Astrocyte (in vitro differentiated cells and primary cell): Measurements from ENCODE around the gene ME1. TPM values are rescaled to one million over a fixed set of nuclear protein-coding genes. Genes with fewer than 3 reads are reported as not detected.
"Not testable (repeated sequence)": the region's sequence is repeated elsewhere in the genome, so short reads cannot be mapped to it uniquely, and the experiment has no call there.

Experiments used
- DNase-seq: peaks from one replicate; pipeline ENCODE4 v3.0.0-alpha.2; 2010; ENCODE audit warnings: low read depth
- FAIRE-seq: peaks from 2 replicates; lab custom pipeline; 2011; peaks lifted over from hg19 to GRCh38; lab: Jason Lieb, UNC
- H2AFZ ChIP-seq: 2 replicates; pipeline ENCODE4 v1.6.0; 2012; ENCODE audit warnings: low read depth, low read length, inconsistent platforms
- H3K27ac ChIP-seq: 2 replicates; pipeline ENCODE4 v1.5.1; 2011; ENCODE audit warnings: low read depth, low read length, inconsistent platforms
- H3K27me3 ChIP-seq: 2 replicates; pipeline ENCODE4 v1.6.0; 2011; ENCODE audit warnings: low read length, inconsistent platforms; ENCODE audit not compliant: insufficient read depth
- H3K36me3 ChIP-seq: 2 replicates; pipeline ENCODE4 v1.5.1; 2011; ENCODE audit warnings: low read length, inconsistent platforms; ENCODE audit not compliant: insufficient read depth
- H3K4me1 ChIP-seq: 2 replicates; pipeline ENCODE4 v1.5.1; 2011; ENCODE audit warnings: low read length, inconsistent platforms; ENCODE audit not compliant: insufficient read depth
- H3K4me2 ChIP-seq: 2 replicates; pipeline ENCODE4 v1.6.0; 2012; ENCODE audit warnings: low read length, inconsistent platforms
- H3K4me3 ChIP-seq: 2 replicates; pipeline ENCODE4 v1.5.1; 2011; ENCODE audit warnings: low read depth, mild to moderate bottlenecking, low read length, inconsistent platforms; ENCODE audit not compliant: insufficient read depth
- H3K79me2 ChIP-seq: 2 replicates; pipeline ENCODE4 v1.6.0; 2012; ENCODE audit warnings: mild to moderate bottlenecking, low read length, inconsistent platforms; ENCODE audit not compliant: insufficient read depth
- H3K9ac ChIP-seq: 2 replicates; pipeline ENCODE4 v1.6.0; 2012; ENCODE audit warnings: mild to moderate bottlenecking, low read length, inconsistent platforms
- H3K9me3 ChIP-seq: 2 replicates; pipeline ENCODE4 v1.5.1; 2012; ENCODE audit warnings: low read depth, mild to moderate bottlenecking, low read length, inconsistent platforms; ENCODE audit not compliant: insufficient read depth
- H4K20me1 ChIP-seq: 2 replicates; pipeline ENCODE4 v1.6.0; 2012; ENCODE audit warnings: low read length, inconsistent platforms; ENCODE audit not compliant: insufficient read depth
- H3K27ac Mint-ChIP-seq: one replicate; pipeline ENCODE4 v1.8.0; 2021; ENCODE audit warnings: mild to moderate bottlenecking, mixed read lengths; ENCODE audit not compliant: unreplicated experiment
- H3K27me3 Mint-ChIP-seq: one replicate; pipeline ENCODE4 v1.8.0; 2021; ENCODE audit warnings: low read depth, mixed read lengths; ENCODE audit not compliant: unreplicated experiment
- H3K36me3 Mint-ChIP-seq: one replicate; pipeline ENCODE4 v1.8.0; 2021; ENCODE audit warnings: low read depth, mixed read lengths; ENCODE audit not compliant: unreplicated experiment
- H3K4me1 Mint-ChIP-seq: one replicate; pipeline ENCODE4 v1.8.0; 2021; ENCODE audit warnings: low read depth, mixed read lengths; ENCODE audit not compliant: unreplicated experiment
- H3K4me3 Mint-ChIP-seq: one replicate; pipeline ENCODE4 v1.8.0; 2021; ENCODE audit warnings: mild to moderate bottlenecking, moderate library complexity, mixed read lengths; ENCODE audit not compliant: unreplicated experiment
- H3K9me3 Mint-ChIP-seq: one replicate; pipeline ENCODE4 v1.8.0; 2021; ENCODE audit warnings: mild to moderate bottlenecking, mixed read lengths; ENCODE audit not compliant: unreplicated experiment
- CTCF ChIP-seq: IDR thresholded peaks from 2 replicates; pipeline ENCODE4 v1.5.1; 2011; ENCODE audit warnings: low read depth, mild to moderate bottlenecking, inconsistent platforms, low read length, moderate library complexity; ENCODE audit not compliant: insufficient read depth
- EZH2 ChIP-seq: IDR thresholded peaks from 2 replicates; pipeline ENCODE4 v1.6.1; 2012; ENCODE audit warnings: mild to moderate bottlenecking, low read length, inconsistent platforms; ENCODE audit not compliant: insufficient read depth
- total RNA-seq: library from RNA; stranded (reverse); gene quantifications from 2 replicates; pipeline ENCODE4 v1.2.1, GENCODE V29; 2021

The ME1 gene
- total RNA-seq, 1 donor from 2014 or later = 38.5 TPM

GRCh38 chr6:83257791-83258190 lies 173.1 kb downstream of the ME1 start:
- H3K79me2 ChIP-seq = no peaks in the 10 kb centered on the region
- Mint-ChIP-seq H3K4me3 (no peak overlapping the region), H3K27me3 (no peaks in the 10 kb centered on the region), H3K27ac (no peak overlapping the region), H3K4me1 (peaks cover 4% of the 10 kb centered on the region), H3K9me3 (no peaks in the 10 kb centered on the region), H3K36me3 (peaks cover 2% of the 10 kb centered on the region)
- no peaks in the 10 kb centered on the region for H4K20me1 ChIP-seq
- TF ChIP-seq CTCF (no peak), EZH2 (no peak)
- no peaks in the 10 kb centered on the region for H3K9me3 ChIP-seq
- no peaks in the 10 kb centered on the region for H3K27me3 ChIP-seq
- H3K27ac ChIP-seq = no peak overlapping the region
- H2AFZ ChIP-seq = no peak overlapping the region
- no peak overlapping the region for H3K4me2 ChIP-seq
- DNase-seq (no peak), FAIRE-seq (no peak)
- peaks cover 3% of the 10 kb centered on the region for H3K4me1 ChIP-seq
- no peak overlapping the region for H3K4me3 ChIP-seq
- H3K36me3 ChIP-seq = no peaks in the 10 kb centered on the region
- no peak overlapping the region for H3K9ac ChIP-seq

- not testable (repeated sequence) for H3K36me3 Mint-ChIP-seq, H3K9ac ChIP-seq, H3K4me3 ChIP-seq, H4K20me1 ChIP-seq, H3K27ac Mint-ChIP-seq, DNase-seq, FAIRE-seq, H3K4me2 ChIP-seq, H2AFZ ChIP-seq, H3K9me3 Mint-ChIP-seq, H3K79me2 ChIP-seq, H3K27me3 ChIP-seq, H3K4me1 ChIP-seq, H3K27ac ChIP-seq, H3K36me3 ChIP-seq, H3K9me3 ChIP-seq, H3K27me3 Mint-ChIP-seq, H3K4me3 Mint-ChIP-seq
- peaks cover 12% of the 10 kb centered on the region for H3K4me1 Mint-ChIP-seq
Observed at GRCh38 chr6:83256719-83257118, 174.1 kb downstream of the ME1 start.

GRCh38 chr6:83252719-83253118 lies 178.1 kb downstream of the ME1 start:
- H3K27ac ChIP-seq = no peak overlapping the region
- H3K27me3 ChIP-seq = no peaks in the 10 kb centered on the region
- peak overlapping the region; percentile 63 for H3K27ac Mint-ChIP-seq
- H3K4me3 Mint-ChIP-seq = no peak overlapping the region
- H3K9ac ChIP-seq = no peak overlapping the region
- no peaks in the 10 kb centered on the region for H3K9me3 Mint-ChIP-seq
- H3K79me2 ChIP-seq = no peaks in the 10 kb centered on the region
- no peaks in the 10 kb centered on the region for H3K27me3 Mint-ChIP-seq
- DNase-seq = peak; percentile 69
- H3K4me1 ChIP-seq = peaks cover 6% of the 10 kb centered on the region
- no peak overlapping the region for H3K4me3 ChIP-seq
- TF ChIP-seq EZH2 (no peak), CTCF (no peak)
- H3K36me3 Mint-ChIP-seq = no peaks in the 10 kb centered on the region
- no peaks in the 10 kb centered on the region for H4K20me1 ChIP-seq
- FAIRE-seq = peak; percentile 55
- no peaks in the 10 kb centered on the region for H3K36me3 ChIP-seq
- peaks cover 12% of the 10 kb centered on the region for H3K4me1 Mint-ChIP-seq
- no peaks in the 10 kb centered on the region for H3K9me3 ChIP-seq
- no peak overlapping the region for H2AFZ ChIP-seq
- peak overlapping the region; percentile 32 for H3K4me2 ChIP-seq
